GM21723 (cell line): ENCODE data around the gene SCARB1.

Experiments used
- ATAC-seq: cut with Tn5 transposase; IDR thresholded peaks from one replicate; pipeline ENCODE4 v1.9.1; 2021; ENCODE audit warnings: mild to moderate bottlenecking, moderate library complexity; ENCODE audit not compliant: unreplicated experiment

The SCARB1 gene

DNA sequence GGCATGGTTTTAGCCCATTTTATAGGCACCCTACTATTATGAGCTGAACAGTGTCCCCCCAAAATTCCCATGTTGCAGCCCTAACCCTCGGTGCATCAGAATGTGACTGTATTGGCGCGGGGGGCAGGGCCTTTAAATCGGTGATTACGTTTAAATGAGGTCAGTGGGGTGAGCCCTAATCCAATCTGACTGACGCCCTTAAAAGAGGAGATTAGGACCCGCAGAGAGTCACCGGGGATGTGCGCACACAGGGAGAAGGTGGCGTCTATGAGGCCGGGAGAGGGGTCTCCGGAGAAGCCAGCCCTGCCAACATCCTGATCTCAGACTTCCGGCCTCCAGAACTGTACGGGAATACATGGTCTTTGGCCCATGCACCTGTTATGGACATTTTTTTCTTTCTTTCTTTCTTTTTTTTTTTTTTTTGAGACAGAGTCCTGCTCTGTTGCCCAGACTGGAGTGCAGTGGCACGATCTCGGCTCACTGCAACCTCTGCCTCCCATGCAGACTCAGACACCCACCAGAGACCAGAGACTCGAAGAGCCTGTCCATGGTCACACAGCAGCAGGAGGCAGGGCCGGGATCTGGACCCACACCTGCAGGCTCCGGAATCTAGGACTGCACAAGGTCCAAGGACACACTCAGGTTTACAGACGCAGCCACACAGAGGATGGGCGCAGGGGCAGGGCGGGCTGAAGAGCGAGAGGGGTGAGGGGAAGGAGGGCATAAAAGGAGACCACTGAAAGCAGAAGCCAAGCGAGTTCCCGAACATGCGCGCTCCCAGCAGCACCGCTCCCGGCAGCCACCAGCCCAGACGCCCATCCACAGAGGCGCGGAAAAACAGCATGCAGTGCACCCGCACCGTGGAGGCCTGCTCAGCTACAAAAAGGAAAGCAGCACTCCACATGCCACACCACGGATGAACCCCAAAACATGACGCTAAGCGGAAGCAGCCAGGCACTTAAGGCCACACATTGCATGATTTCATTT is 19.0 kb downstream of the SCARB1 start:
- no peak for ATAC-seq

DNA sequence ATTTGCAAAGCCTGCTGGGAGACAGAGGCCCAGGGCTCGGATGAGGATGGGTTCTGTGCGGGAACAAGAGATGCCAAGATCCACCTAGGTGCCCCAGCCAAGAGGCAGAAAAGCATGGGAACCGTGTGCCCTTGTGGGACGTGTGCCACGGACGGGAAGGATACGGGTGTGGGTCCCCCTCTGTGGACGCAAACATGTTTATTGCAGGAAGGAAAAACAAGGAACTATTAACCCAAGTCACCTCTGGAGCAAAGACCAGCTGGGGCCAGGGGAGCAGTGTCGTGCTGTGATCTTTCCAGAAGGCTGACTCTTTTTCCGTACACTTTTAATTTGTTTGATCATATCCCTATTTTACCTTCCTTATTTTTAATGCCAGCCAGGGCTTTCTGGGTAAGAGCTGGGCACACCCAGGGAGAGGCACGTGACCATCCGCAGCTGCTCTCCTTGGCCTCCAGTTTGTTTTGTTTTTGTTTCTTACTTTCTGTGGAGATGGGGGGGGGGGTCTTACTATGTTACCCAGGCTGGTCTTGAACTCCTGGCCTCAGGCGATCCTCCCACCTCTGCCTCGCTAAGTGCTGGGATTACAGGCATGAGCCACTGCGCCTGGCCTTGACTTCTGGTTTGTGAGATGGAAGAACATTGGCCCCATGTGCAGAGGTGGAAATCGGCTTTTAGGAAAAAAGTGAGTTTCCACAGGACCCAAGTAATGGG is 20.7 kb downstream of the SCARB1 start:
- no peak for ATAC-seq

DNA sequence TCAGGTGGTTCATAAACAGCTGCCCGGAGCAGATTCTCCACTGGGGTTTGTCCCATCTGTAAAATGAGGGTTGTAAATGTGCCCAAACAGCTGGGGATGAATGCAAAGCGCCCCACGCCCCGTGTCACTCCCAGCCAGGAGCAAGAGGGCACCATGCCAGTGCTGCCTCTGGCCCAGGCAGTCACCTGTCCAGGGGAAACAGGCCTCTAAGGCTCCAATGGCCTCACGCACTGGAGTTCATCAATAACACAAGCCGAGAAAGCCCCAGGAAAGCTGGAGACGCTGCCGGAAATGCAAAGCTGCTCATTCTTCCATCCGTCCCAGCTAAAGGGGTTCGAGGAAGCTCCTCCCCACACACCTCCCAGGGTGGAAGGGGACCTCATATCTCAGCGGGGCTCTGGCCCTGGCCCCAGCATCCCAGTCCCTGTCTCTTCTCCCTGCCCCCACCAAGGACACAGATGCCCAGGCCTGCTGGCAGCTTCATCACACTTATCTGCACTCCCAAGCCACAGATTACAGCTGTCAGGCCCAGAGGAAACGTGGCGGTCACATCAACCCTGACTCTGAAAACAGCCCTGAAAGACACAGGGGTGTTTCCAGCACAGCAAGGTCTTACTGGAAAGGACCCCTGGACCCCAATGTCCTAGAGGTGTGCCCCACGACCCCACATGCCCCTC is 21.5 kb downstream of the SCARB1 start:
- no peak for ATAC-seq

DNA sequence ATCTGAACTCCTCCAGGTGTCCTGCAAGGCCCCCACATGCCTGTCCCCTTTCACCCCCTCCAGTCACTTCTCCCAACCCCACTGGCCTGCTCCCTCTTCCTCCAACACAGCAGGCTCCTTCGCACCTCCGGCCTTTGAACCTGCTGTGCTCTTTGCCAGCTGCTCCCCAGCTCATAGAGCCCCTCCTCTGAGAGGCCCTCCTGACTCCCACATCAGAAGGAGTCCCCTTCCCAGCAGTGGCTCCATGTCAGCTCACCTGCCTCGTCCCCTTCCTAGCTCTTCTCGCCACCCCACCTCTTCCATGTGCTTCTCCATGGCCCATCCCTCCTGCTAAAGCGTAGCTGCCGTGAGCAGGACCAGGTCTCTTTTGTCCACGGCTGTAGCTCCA is 22.1 kb downstream of the SCARB1 start:
- ATAC-seq: no peak

DNA sequence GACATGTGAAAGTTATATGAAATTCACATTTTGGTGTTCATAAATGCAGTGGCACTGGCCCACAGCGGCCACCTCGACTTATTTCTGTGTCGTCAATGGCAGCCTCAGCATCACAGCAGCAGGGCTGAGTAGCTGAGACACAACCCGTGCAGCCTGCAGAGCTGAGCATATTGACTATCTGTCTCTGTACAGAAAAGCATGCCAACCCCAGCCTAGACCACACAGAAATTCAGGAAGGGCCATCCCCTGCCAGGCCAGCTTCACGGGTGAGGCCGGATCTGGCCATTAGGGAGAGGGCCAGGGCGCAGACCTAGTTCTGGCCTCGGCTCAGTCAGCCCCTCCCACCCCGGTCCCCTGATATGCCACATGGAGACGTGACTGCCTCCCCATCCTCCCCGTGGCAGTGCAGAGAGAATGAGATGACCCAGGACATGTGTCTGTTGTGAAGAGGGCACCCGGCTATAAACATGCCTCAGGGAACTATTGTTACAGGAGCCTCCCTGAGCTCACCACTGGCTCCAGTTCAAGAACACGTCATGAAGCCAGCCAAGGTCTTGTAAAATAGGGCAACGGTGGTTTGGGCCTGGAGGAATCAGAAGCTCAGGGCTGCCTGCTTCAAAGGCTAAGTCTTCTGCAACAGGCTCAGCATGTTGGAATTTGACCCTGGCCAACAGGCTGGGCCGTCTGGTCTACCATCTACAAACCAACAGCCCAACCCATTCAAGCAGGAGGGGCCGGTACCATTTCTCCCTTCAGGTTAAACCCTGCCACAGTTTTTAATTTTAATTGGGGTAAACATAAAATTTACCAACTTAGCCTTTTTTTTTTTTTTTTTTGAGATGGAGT is 25.5 kb downstream of the SCARB1 start:
- ATAC-seq: no peak

DNA sequence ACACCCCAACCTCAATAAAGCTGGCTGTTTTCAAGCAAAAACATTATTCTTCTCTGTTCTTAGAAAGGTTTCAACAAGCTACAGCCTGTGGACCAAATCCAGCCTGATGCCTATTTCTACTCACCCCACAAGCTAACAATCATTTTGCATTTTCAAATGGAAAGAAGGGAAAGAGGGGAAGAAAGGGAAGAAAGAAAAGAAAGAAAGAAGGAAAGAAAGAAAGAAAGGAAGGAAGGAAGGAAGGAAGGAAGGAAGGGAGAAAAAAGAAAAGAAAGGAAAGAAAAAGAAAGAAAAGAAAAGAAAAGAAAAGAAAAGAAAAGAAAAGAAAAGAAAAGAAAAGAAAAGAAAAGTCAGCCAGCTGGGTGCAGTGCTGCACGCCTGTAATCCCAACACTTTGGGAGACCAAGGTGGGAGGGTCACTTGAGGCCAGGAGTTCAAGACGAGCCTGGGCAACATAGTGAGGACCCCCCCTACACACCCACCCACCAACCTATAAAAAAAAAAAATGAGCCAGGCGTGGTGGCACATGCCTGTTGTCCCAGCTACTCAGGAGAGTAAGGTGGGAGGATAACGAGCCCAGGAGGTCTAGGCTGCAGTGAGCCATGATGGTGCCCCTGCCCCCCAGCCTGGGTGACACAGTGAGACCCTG is 26.3 kb downstream of the SCARB1 start:
- no peak for ATAC-seq

DNA sequence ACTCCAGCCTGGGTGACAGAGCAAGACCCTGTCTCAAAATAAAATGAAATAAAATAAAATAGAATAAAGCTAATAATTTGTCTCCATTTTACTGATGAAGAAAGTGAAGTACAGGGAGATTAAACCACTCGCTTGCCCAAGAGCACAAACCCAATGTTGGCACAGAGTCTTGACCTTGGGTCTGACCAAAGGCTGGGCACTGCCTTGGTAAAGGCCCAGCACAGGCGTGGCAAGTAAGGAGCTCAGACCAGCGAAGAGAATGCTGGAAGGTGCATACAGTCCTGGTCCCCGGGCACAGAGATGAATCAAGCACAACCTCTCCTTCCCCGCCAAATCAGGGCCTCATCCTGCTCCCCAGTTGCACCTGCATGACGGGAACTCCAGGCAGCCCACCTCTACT is 26.9 kb downstream of the SCARB1 start:
- no peak for ATAC-seq

DNA sequence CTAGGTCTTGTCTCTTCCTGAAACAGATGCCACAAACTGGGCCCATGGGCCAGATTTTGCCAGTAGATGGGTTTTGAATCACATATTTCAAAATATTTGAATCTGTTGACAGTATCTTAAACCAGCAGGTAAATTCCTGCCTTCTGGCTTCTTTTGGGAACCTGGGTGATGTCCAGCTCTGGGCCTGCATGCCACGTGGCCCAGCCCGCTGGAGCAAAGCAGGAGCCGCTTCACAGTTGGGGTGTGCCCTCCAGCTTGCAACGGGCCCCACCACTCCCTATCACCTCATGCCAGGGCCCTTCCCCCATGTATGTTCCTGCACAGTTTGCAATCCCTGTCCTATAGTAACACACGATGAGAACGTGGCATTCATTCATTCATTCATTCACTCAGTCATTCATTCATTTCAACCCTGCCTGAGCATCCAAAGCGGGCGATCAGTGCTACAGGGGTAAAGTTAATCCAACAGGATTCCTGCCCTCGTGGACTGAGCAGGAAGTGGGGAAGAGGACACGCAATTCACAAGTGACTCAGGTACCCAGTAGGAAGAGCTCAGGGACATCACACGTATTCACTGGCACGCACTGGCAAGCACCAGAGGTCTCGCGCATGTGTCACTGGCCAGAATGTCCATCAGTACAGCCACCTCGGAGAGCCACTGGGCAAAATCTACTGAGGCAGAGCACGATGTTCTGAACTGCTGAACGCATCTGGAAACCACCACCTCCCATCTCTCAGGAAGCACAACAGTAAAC is 27.8 kb downstream of the SCARB1 start:
- ATAC-seq: no peak

DNA sequence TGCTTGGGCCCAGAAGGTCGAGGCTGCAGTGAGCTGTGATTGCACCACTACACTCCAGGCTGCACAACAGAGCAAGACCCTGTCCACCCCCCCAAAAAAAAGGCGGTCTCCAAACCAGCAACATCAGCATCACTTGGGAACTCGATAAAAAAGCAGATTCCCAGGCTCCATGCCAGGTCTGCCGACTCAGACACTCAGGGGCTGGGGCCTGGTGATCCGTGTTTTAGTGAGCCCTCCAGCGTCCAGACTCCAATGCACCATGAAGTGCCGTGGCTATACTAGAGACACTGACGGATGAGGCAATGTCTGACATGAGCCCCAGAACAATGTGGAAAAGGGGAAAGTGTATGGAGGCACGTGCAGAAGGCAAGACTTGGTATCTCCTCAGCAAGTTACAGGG is 28.8 kb downstream of the SCARB1 start:
- no peak for ATAC-seq

DNA sequence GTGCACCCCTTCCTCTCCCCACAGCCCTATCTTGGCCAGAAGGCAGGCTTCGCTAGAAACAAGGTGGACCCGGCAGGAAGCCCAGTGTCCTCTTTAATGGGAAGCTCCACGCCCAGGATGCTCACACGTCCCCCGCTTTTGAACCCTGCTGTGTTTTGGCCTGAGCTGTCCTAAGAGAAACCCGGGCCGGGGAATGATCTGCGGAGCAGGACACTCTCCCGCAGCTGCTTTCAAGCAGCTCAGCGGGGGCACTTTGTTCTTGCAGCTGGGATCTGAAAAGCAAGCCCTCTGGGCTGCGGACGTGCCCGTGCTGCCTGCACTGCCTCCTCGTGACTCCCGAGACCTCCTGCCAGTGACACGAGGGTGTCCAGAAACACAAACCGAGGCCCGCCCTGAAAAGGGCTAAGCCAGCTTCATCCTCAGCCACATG is 30.0 kb downstream of the SCARB1 start:
- ATAC-seq: no peak

DNA sequence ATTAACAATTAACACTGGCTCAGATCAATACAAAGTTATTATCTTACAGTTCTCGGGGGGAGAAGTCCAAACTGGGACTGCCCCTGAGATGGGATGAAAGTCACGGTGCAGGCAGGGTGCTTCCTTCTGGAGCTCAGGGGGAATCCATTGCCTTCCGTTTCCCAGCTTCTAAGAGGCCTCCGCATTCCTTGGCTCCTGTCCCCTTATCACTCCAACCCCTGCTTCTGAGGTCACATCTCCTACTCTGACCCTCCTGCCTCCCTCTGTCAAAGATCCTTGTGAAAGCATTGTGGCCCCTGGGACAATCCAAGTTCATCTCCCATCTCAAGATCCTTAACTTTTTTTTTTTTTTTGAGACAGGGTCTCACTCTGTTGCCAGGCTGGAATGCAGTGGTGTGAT is 30.8 kb downstream of the SCARB1 start:
- no peak for ATAC-seq

DNA sequence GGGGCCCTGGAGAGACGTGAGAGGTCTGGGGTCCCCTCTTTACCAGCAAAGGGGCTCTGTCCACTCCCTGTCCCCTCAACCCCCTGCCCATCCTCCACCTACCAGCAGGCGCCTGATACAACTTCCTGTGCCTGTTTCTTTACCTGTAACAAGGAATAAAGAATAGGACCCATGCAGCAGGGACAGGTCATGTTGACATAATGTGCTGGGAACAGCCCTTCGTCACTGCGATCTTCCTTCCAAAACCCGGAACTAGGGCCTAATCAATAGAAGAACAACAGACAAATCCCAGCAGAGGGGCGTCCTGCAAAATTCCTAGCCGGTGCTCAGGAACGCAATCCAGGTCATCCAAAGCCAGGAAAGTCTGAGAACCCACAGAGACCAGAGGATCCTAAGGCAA is 32.1 kb downstream of the SCARB1 start:
- no peak for ATAC-seq

DNA sequence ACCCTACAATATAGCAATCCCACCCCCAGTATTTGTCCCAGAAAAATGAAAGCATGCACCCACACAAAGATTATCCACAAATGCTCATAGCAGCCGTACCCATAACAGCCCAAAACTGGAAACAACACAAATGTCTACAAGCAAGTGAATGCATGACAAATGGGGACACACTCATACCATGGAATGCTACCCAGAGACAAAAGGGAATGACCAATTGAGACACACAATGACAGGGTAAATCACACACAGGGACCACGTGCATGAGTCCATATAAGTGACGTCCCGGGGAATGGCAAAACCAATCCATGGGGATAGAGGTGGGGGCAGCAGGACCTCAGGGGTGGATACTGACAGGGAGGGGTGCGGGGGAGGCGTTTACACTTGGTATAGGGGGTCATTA is 33.4 kb downstream of the SCARB1 start:
- no peak for ATAC-seq

DNA sequence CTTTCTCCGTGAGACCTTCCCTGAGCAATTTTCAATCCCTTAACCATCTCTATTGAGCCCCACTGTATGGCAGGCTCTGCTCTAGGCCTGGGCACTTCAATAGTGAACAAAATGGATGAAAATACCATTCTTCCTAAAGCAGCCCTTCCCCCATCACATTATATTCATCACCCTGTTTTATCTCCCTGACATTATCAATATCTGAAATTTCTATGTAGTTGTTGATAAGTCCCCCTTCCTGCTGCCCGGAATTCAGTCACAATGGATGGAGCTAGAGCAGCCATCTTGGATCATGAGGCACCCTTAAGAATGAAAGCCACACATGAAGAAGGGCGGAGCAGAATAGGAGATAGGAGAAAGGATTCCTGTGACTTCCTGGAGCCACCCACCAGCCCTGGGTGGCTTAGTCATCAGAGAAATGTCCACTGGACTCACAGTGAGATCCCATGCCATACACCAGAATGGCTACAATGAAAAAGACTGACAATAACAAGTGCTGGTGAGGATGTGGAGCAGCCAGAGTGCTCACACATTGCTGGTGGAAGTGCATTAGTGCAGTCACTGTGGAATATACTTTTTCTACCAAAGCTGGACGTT is 33.9 kb downstream of the SCARB1 start:
- no peak for ATAC-seq

DNA sequence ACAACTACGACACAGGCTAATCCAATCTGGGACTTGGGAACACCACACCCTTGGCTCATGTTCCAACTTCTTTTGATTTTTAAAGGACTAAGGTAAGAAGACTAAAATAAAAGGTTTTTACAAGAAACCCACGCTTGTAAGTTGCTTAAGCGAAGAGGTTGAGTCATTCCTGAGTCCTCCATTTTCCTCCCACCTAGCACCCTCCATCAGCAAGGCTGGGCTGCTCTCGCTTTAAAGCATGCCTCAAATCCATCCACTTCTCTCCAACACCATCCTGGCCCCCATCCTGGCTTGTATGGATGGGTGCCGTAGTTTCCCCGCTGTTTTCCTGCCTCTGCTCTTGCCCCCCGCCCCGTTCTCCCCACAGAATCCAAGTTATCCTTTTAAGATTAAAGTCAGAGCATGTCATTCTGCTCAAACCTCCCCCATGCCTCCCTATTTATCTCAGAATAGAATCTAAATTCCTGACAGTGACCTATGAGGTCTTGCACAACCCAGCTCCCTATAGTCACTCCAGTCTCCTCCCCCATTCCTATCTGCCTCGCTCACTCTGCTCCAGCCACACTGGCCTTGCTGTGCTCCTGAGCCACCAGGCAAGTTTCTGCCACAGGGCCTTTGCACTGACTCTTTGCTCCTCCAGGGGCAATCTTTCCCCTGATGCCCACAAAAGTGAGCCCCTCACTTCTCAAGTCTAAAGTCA is 34.5 kb downstream of the SCARB1 start:
- ATAC-seq: no peak

DNA sequence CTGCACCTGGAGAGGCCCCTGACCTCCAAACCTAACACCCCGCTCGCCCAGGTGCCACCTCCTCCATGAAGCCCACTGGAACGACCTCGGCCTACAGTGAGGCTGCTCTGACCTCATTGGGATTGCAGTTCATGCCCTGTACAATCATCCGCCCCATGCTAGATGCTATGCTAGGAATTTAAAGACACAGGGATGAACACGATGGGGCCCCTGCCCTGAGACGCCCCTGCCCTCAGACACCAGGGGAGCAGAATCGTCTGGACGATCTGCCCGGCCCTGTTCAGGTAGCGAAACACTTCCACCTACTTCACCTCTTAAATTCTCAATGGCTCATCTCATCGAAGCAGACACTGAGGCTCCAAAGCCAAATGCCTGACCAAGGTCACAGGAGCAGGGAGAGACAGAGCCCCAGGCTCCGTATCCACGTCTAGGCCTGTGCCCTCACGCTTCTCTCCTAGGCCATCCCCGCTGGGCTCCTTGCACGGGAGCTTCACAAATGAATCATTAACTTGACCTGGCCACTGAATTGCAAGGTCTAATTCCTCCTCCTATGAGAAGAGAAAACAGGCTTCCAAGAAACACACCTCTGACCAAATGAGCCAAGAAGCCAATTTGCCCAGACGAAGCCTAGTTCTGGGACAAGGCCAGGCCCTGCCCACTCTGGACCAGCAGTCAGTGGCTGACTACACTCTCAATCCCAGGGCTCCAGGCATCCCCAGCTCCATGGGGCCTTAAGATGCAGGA is 35.2 kb downstream of the SCARB1 start:
- ATAC-seq: no peak

DNA sequence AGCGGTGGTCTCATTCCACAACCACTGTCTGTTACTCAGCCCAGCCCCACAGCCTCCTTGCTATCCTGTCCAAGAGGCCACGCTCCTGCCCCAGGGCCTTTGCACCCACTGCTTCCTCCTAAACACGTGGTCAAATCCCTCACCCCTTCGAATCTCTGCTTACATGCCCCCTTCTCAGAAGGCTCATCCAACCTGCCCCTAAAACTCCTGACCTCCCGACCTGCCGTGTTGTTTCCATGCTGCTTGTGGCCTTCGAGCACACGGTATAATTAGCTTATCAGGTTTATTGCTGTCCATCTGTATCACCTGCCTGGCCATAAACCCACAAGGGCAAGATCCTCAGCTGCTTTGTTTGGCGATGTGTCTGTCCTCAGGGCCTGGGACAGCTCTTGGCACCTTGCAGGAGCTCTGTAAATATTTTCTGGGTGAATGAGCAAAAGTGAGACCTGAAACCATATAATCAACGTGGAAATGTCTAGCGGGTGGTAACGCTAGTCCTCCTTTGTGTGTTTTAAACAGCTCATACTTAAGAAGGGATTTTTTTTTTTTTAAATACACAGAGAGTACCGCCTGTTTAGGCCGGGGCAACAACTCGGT is 36.0 kb downstream of the SCARB1 start:
- no peak for ATAC-seq
